Glomerular endothelial cell (primary cell): ENCODE results near the gene DISP3. TPM values are rescaled to one million over a fixed set of nuclear protein-coding genes. Genes with fewer than 3 reads are reported as not detected.
"Not testable (repeated sequence)": the region's sequence is repeated elsewhere in the genome, so short reads cannot be mapped to it uniquely, and the experiment has no call there.

Source experiments
- DNase-seq: peaks from one replicate; pipeline ENCODE4 v3.0.0-alpha.2; 2011; ENCODE audit warnings: low read depth, low spot score; ENCODE audit errors: extremely low read depth
- total RNA-seq: library from RNA; depleted of rRNA; stranded (reverse); fragments of >200 nt; gene quantifications from 2 replicates; pipeline ENCODE4 v1.2.3, GENCODE V29; 2015

Gene DISP3
- total RNA-seq, 1 donor from 2014 or later: 0.58 TPM

GRCh38 chr1:11570821-11571380 is 91.9 kb downstream of the DISP3 start:
- DNase-seq: no peak

- DNase-seq: no peak
Measured at GRCh38 chr1:11571906-11572616, 93.1 kb downstream of the DISP3 start.

- DNase-seq: no peak
Measured at GRCh38 chr1:11573116-11573692, 94.2 kb downstream of the DISP3 start.

- DNase-seq: no peak
Measured at GRCh38 chr1:11575553-11575952, 96.6 kb downstream of the DISP3 start.

GRCh38 chr1:11576109-11576875 is 97.3 kb downstream of the DISP3 start:
- DNase-seq: no peak

GRCh38 chr1:11578004-11578403 is 99.0 kb downstream of the DISP3 start:
- no peak for DNase-seq

GRCh38 chr1:11579506-11579905 is 100.6 kb downstream of the DISP3 start:
- no peak for DNase-seq

- DNase-seq: not testable (repeated sequence)
Measured at GRCh38 chr1:11580049-11580448, 101.1 kb downstream of the DISP3 start.

GRCh38 chr1:11581445-11581991 is 102.6 kb downstream of the DISP3 start:
- no peak for DNase-seq

- DNase-seq: no peak
Measured at GRCh38 chr1:11585389-11585788, 106.4 kb downstream of the DISP3 start.

Other genes starting within 250 kb of the DISP3 start
- 40.5 and 53.8 TPM in 2 replicates for gene MTOR, start 216.6 kb upstream of the DISP3 start, total RNA-seq
- gene UBIAD1, start 206.0 kb upstream of the DISP3 start, total RNA-seq: 6.4 and 11.4 TPM in 2 replicates
- gene FBXO2, start 175.3 kb downstream of the DISP3 start, total RNA-seq: 0.12 and 0.92 TPM in 2 replicates
- gene FBXO44, start 175.7 kb downstream of the DISP3 start, total RNA-seq: 12.4 and 15.2 TPM in 2 replicates
- 9.0 and 12.4 TPM in 2 replicates for gene FBXO6, start 185.0 kb downstream of the DISP3 start, total RNA-seq
- 30.0 and 35.1 TPM in 2 replicates for gene MAD2L2, start 202.0 kb downstream of the DISP3 start, total RNA-seq
- 0.29 and 0.68 TPM in 2 replicates for gene DRAXIN, start 212.6 kb downstream of the DISP3 start, total RNA-seq